K562 (cell line): ENCODE data around the gene XPNPEP3. TPM values are rescaled to one million over a fixed set of nuclear protein-coding genes. Genes with fewer than 3 reads are reported as not detected.

ENCODE experiments used
- BACH1 ChIP-seq: fragments of 200-800 bp; sonication (Bioruptor generic); IDR thresholded peaks from 2 replicates; pipeline ENCODE4 v1.6.1; 2016; ENCODE audit warnings: missing genetic modification characterization, missing compliant biosample characterization
- CBX2 ChIP-seq: fragments of 200-600 bp; sonication (generic); IDR thresholded peaks from one replicate; pipeline ENCODE4 v1.6.1; 2012; ENCODE audit warnings: mild to moderate bottlenecking, low read length, inconsistent platforms; ENCODE audit not compliant: insufficient read depth, poor library complexity, severe bottlenecking
- CSDE1 ChIP-seq, 2 experiments: fragments of 450-650 bp; IDR thresholded peaks; 2 replicates each; pipeline ENCODE4 v1.6.1; 2016; ENCODE audit warnings: mild to moderate bottlenecking in 1 of 2
- DNMT1 ChIP-seq: fragments of 450-650 bp; IDR thresholded peaks from 2 replicates; pipeline ENCODE4 v1.6.1; 2016; ENCODE audit warnings: antibody characterized with exemption, mild to moderate bottlenecking
- EHMT2 ChIP-seq: fragments of 450-650 bp; IDR thresholded peaks from 2 replicates; pipeline ENCODE4 v1.6.1; 2018; ENCODE audit warnings: antibody characterized with exemption
- ESRRB ChIP-seq: fragments of 250-450 bp; sonication (Bioruptor Pico); IDR thresholded peaks from 2 replicates; pipeline ENCODE4 v1.5.0; 2020; ENCODE audit warnings: mild to moderate bottlenecking, moderate library complexity, borderline replicate concordance
- HDAC1 ChIP-seq, 2 experiments: fragments of 450-650 bp; IDR thresholded peaks; 2 replicates each; pipeline ENCODE4 v1.6.1; 2016 to 2017; ENCODE audit warnings: inconsistent platforms in 1 of 2, mild to moderate bottlenecking in 1 of 2, moderate library complexity in 1 of 2
- JUND ChIP-seq, 2 experiments: IDR thresholded peaks; 2 replicates in 1 of 2; 3 replicates in 1 of 2; pipeline ENCODE4 v1.6.1; 2011; ENCODE audit warnings: borderline replicate concordance in 2 of 2, low read depth in 2 of 2, low read length in 2 of 2, improper control_type of control experiment in 1 of 2, missing biosample characterization in 1 of 2, missing genetic modification characterization in 1 of 2, missing genetic modification reagents in 1 of 2
- MYBL2 ChIP-seq, 2 experiments: fragments of 450-650 bp in 1 of 2; sonication (generic) in 1 of 2; formaldehyde crosslinking in 1 of 2; IDR thresholded peaks; 2 replicates each; pipeline versions ENCODE4 v1.6.1 to v1.8.1; 2017 to 2022; ENCODE audit warnings: borderline replicate concordance in 1 of 2, inconsistent platforms in 1 of 2, low read depth in 1 of 2, mild to moderate bottlenecking in 1 of 2, missing genetic modification reagents in 1 of 2, moderate library complexity in 1 of 2
- PCBP2 ChIP-seq: fragments of 200-400 bp; formaldehyde crosslinking; IDR thresholded peaks from 2 replicates; pipeline ENCODE4 v1.6.1; 2018; ENCODE audit warnings: low read length, low read depth, mild to moderate bottlenecking, moderate library complexity; ENCODE audit not compliant: poor library complexity, severe bottlenecking
- SUPT5H ChIP-seq: fragments of 450-650 bp; IDR thresholded peaks from 2 replicates; pipeline ENCODE4 v1.6.1; 2016
- TSHZ1 ChIP-seq: fragments of 250-450 bp; sonication (Bioruptor Pico); IDR thresholded peaks from 2 replicates; pipeline ENCODE4 v1.4.0; 2020; ENCODE audit warnings: mild to moderate bottlenecking, moderate library complexity
- WHSC1 ChIP-seq: IDR thresholded peaks from one replicate; pipeline ENCODE4 v1.6.1; 2012; ENCODE audit warnings: low read length, control low read depth, inconsistent platforms
- ZBTB26 ChIP-seq: fragments of 450-650 bp; formaldehyde crosslinking; IDR thresholded peaks from 2 replicates; pipeline ENCODE4 v1.4.0; 2022; ENCODE audit warnings: missing genetic modification characterization
- ZKSCAN8 ChIP-seq: fragments of 200-800 bp; sonication (Bioruptor generic); IDR thresholded peaks from 2 replicates; pipeline ENCODE4 v1.6.1; 2016; ENCODE audit warnings: missing genetic modification characterization, missing compliant biosample characterization
- ZNF121 ChIP-seq: sonication (generic); formaldehyde crosslinking; conservative IDR thresholded peaks from 2 replicates; pipeline ENCODE4 v1.8.0; 2022; ENCODE audit warnings: missing genetic modification reagents
- ZNF133 ChIP-seq: fragments of 250-450 bp; sonication (Bioruptor Pico); IDR thresholded peaks from 2 replicates; pipeline ENCODE4 v1.4.0; 2020; ENCODE audit warnings: mild to moderate bottlenecking
- ZNF174 ChIP-seq: fragments of 250-450 bp; sonication (Bioruptor Pico); IDR thresholded peaks from 2 replicates; pipeline ENCODE4 v1.4.0; 2020; ENCODE audit warnings: mild to moderate bottlenecking
- ZNF239 ChIP-seq: fragments of 250-450 bp; sonication (Bioruptor Pico); IDR thresholded peaks from 2 replicates; pipeline ENCODE4 v1.4.0; 2020; ENCODE audit warnings: mild to moderate bottlenecking
- polyA plus RNA-seq, 8 experiments: library from polyadenylated mRNA; depleted of rRNA in 4 of 8; stranded (reverse) in 5 of 8; unstranded in 3 of 8; fragments of >200 nt; fragmentation: Nextera tagmentation in 2 of 8; fragmentation: Illumina TruSeq in 1 of 8; extraction: Ambion mirVana in 2 of 8; extraction: Trizol in 1 of 8; gene quantifications; 2 replicates each; pipeline versions ENCODE4 v1.2.1 to v1.2.3, GENCODE V29; 2011 to 2014; ENCODE audit warnings: inconsistent platforms in 1 of 8, missing spikeins in 1 of 8
- total RNA-seq, 7 experiments: library from RNA; depleted of rRNA in 6 of 7; stranded (reverse); fragments of >200 nt in 6 of 7; fragmentation: Illumina TruSeq in 2 of 7; extraction: Trizol in 2 of 7; gene quantifications; 2 replicates each; pipeline versions ENCODE4 v1.2.1 to v1.2.3, GENCODE V29; 2011 to 2021; ENCODE audit warnings: low replicate concordance in 1 of 7
- TF ChIP-seq, protein P1 (sequence below): sonication (generic); IDR thresholded peaks from 2 replicates; pipeline ENCODE4 v1.6.1; 2016
- TF ChIP-seq, protein P2 (sequence below): IDR thresholded peaks from 3 replicates; pipeline ENCODE4 v1.6.1; 2011; ENCODE audit warnings: borderline replicate concordance, mild to moderate bottlenecking; ENCODE audit not compliant: insufficient read length, insufficient read depth

The XPNPEP3 gene
- total and polyA plus RNA-seq, 9 of the 15 experiments (the other 6 are each of a cell fraction or from before 2014, with no cell fraction given) = 9.1 to 22.6 (median 15.6) TPM

DNA sequence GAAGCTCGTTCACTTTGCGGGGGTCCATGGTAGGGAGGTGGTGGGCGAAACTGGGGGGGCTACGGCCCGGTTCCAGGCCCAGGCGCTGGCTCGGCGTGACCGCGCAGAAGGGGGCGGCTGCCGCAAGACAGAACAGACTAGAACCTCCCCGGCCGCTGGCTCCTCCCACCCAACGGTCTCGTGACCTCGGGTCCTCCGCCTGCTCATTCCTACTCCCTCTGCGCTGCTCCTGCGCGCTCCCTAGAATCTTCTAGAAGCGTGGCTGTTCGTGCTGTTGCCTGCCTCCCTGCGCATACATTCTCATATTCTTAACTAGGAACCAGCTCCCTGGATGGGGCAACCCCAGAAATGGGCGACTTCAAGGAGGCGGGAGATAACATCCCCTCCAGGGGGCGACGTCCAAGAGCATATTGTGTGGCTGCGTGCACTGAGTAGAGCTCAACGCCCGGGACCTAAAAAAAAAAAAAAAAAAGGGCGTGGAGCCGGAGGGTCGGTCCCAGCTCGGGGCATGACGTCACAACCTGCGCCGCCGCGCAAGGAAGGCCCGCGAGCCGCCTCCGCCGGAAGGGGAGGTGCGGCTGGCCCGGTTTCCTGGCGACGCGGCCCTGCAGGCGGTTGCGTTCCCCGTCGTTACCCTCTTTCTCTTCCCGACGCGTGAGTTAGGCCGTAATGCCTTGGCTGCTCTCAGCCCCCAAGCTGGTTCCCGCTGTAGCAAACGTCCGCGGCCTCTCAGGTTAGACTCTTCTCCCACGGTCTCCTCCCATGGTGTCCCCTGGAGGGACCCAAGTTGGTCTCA is at the start of gene XPNPEP3, which contains the start of gene ST13 (continued):
- no peak for TF ChIP-seq TSHZ1 (CRISPR knock-in tag)
- TF ChIP-seq, protein P1, sequence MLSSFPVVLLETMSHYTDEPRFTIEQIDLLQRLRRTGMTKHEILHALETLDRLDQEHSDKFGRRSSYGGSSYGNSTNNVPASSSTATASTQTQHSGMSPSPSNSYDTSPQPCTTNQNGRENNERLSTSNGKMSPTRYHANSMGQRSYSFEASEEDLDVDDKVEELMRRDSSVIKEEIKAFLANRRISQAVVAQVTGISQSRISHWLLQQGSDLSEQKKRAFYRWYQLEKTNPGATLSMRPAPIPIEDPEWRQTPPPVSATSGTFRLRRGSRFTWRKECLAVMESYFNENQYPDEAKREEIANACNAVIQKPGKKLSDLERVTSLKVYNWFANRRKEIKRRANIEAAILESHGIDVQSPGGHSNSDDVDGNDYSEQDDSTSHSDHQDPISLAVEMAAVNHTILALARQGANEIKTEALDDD = no peak
- no peak for TF ChIP-seq CSDE1 (IDR thresholded peaks at IDR 0.05)
- peak in 1 of 2 experiments; percentile 76; a peak in 2 of 4 replicates for TF ChIP-seq HDAC1 (IDR thresholded peaks at IDR 0.05)
- no peak for TF ChIP-seq ZNF133 (CRISPR knock-in tag)
- TF ChIP-seq ZNF121 (CRISPR knock-in tag) = no peak
- TF ChIP-seq ZBTB26 = no peak
- TF ChIP-seq, protein P2, sequence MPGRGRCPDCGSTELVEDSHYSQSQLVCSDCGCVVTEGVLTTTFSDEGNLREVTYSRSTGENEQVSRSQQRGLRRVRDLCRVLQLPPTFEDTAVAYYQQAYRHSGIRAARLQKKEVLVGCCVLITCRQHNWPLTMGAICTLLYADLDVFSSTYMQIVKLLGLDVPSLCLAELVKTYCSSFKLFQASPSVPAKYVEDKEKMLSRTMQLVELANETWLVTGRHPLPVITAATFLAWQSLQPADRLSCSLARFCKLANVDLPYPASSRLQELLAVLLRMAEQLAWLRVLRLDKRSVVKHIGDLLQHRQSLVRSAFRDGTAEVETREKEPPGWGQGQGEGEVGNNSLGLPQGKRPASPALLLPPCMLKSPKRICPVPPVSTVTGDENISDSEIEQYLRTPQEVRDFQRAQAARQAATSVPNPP = no peak
- TF ChIP-seq EHMT2 = no peak
- TF ChIP-seq ESRRB (CRISPR knock-in tag) = no peak
- TF ChIP-seq DNMT1 = no peak
- no peak for TF ChIP-seq ZNF239 (CRISPR knock-in tag)
- peak; percentile 45 for TF ChIP-seq JUND (IDR thresholded peaks at IDR 0.05; ENCODE audit: borderline replicate concordance, low read depth, low read length)
- TF ChIP-seq JUND (tag; IDR thresholded peaks at IDR 0.05; ENCODE audit: borderline replicate concordance, low read depth, low read length) = peak; percentile 40; the same call in 1 of the 3 replicates
- peak; percentile 63 for TF ChIP-seq SUPT5H
- no peak for TF ChIP-seq CBX2
- TF ChIP-seq ZKSCAN8 (CRISPR knock-in tag) = no peak
- no peak for TF ChIP-seq PCBP2
- no peak for TF ChIP-seq WHSC1
- no peak for TF ChIP-seq ZNF174 (CRISPR knock-in tag)
- no peak for TF ChIP-seq BACH1 (tag)
- TF ChIP-seq MYBL2 (IDR thresholded peaks at IDR 0.05; ENCODE audit: low read depth) = no peak
- TF ChIP-seq MYBL2 (CRISPR knock-in tag; IDR thresholded peaks at IDR 0.05; ENCODE audit: borderline replicate concordance) = no peak
